Ammon's horn (tissue), 1 donor: Measurements from ENCODE around the gene EXD3.

Source experiments
- DNase-seq: peaks from one replicate; pipeline ENCODE4 v3.0.0-alpha.2; 2016; ENCODE audit warnings: low spot score

EXD3 gene

DNA sequence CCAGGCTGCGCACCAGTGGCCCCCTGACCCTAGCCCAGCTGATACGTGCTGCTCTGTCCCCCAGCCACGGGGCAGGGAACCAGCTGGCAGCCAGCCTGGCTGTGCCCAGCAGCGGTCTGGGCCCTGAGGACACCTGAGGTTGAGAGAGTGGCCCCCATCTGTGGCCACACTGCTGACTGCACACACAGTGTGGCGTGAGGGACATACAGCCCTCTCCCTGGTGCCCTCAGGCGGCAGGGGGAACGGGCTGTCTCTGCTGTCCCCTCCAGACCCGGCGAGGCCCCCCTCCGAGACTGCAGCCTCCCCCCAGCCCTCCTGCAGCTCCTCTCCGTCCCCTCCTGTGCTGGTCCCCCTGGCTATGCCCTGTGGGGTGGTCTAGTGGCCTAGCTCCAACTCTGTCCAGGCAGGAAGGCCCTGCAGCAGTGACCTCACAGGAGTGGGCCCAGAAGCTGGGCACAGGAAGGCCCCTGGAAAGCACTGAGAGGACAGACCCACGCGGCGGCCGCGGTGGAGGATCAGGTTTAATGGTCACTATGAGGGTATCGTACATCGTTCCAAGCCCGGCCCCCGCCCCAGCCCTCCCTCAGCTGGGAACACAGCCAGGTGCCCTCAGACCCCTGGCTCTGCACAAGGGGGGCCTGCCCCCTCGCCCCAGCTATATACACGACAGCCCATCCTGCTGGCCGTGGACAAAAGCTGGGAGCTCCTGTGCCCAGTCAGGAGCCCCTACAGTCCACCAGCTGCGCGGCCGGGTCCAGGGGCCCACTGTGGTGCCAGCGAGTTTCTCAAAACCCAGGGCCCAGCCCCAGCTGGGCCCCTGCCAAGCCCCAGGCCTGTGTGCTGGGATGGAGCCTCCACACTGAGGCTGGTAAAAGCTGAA is 25.0 kb upstream of the EXD3 start:
- DNase-seq: no peak

DNA sequence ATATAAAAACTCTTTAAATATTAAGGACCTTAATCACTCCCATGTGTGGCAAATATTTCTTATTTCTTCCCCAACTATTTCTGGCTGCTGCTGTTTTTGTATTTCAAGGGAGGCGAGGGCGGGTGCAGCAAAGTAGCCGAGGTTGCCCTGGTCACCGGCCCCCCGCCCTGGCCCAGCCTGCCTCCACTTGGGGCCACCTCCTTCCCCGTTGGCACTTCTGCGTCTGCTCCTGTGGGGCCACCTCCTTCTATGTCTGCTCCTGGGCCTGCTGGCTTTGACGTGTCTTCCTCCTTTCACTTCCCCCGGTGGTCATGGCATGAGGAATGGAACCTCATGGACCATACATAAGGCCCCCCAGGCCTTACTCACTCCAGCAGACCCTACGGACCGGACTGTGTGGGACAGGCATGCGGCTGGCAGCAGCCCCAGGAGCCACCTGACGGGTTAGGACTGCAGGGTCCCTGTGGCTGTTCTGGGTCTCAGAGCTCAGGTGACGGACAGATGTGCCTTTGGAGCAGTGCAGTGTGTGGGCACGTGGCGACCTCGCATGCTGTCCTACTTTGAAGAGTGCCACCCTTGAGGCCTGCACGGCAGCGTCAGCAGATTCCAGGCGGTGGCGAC is 24.0 kb upstream of the EXD3 start:
- peak; percentile 61 for DNase-seq

DNA sequence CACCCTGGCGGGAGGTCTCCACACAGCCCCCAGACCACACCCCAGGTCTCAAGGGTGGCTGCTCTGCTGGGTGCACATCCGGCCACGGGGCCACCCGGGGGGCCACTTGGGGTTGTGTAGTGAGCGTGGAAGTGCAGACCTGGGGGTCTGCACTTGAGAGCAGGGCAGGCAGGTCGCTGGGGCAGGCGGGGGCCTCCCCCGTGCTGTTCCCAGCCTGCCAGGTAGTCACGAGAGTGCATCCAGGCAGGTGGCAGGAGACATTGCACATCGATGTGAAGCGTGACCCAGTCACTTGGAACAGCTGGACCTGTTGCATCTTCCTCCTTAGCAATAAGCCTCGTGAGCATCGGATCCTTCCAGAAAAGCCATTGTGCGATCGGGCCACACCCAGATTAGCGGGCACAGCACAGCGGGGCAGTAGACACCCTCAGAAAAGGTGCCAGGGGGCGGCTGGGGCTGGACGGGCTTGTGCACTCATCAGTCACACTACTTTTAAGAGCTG is 23.0 kb upstream of the EXD3 start:
- DNase-seq: no peak

DNA sequence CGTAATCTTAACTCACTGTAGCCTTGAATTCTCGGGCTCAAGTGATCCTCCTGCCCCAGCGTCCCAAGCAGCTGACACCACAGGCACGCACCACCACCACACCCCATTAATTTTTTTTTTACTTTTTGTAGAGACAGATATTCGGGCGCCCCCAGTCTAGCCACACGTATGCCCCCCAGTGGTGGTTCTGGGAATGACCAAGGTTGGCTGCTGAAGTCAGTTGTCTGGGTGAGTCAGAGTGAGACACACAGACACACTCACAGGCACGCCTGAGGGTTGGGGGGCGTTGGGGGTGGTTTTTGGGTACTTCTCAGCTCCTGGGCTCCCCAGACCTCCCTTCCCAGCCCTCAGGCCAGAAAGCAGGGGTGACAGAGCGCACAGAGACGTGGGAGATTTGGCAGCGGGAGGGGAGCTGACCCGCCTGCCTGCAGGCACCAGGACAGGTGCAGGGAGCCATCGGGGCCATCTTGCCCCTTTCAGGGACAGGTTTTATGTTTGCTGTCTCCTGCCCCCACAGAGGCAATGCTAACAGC is 22.4 kb upstream of the EXD3 start:
- peak; percentile 83 for DNase-seq

DNA sequence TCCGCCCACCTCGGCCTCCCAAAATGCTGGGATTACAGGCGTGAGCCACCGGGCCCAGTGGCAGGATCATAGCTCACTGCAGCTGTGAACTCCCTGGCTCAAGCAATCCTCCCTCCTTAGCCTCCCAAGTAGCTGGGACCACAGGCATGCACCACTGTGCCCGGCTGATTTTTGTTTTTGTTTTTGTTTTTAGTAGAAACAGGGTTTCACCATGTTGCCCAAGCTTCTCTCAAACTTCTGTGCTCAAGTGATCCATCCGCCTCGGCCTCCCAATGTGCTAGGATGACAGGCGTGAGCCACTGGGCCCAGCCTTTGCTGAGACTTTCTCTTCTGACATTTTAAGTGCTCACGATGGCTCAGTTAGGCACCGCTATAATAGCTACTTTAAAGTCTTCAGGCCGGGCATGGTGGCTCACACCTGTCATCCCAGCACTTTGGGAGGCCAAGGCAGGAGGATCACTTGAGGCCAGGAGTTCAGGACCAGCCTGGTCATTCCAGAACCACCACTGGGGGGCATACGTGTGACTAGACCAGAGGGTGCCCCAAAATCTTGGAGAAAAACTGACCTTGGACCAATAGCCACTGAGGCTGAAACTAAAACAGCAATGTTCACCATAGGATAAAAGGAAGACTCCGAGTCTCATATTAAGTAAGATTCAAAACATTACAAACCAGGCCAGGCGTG is 21.3 kb upstream of the EXD3 start:
- DNase-seq: no peak

DNA sequence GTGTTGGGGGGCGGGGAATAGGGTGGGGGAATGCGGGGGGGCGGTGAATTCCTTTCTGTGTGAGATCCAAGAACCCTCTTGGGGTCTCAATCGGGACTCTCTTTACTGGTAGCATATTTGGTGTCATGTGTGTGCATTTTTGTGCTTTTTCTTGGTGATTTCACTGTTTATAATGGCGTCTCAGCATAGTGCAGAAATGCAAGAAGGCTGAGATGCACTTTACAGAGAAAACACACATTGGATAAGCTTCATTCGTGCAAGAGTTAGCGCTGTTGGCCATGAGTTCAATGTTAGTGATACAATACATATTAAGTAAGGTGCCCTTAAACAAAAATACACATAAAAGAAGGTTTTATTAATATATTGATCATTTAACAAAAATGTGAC is 19.0 kb upstream of the EXD3 start:
- DNase-seq: no peak

DNA sequence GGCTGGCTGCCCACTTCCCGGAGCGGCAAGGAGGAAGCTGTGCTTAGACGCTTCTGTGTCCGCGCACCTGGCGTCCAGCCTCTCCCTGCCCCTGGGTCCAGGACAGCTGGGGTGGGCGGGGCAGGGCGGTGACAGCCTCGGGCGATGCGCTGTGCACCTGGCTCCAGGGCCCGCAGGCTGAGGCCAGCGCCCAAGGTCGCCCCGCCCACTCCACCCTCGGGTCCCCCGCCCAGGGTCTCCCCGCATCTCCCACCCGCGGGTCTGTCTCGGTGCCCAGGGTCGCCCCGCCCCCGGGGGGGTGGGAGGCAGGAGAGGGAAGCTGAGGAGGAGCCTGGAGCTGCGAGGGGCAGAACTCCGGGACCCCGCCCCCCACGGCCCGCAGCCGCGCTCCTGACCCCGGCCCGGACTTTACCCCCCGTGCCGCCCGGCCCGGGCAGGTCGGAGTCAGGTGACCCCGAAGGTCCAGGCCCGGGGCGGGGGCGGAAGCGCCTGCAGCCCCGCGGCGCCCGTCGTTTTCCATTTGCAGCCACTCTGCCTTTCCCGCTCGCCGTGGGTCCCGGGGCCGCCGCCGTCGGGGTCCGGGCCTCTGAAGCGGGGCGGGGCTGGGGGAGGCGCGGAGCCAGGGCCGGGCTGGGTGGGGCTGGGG is 18.4 kb upstream of the EXD3 start, which contains the start of gene ENTPD8:
ENTPD8 (minus strand) TSS at position 69 of the 646 bp plus-strand sequence. CDS start 3,072 bp downstream, outside the sequence.
- DNase-seq: no peak

DNA sequence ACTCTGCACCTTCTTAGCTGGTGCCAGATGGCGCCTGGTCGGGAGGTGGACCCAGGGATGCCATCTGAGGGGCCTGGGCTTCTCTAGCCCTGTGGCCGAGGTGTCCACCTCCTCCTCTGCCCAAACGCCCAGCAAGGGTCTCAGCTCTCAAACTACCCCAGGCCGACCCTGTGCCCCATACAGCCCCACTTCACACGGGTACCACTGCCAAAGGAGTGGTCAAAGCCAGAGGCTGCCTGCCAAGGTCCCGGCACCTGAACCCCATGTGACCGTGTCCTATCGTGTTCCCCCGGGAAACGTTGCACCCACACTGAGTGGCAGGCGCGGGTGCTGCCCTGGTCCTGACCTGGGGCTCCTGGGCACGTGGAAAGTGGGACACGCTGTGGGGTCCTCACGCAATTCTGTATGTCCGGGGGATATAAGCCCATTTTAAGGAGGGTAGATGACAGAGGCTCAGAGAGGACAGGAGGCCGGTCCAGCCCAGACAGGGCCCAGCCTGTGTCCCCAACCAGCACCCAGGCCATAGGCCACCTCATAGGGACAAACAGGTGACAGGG is 16.3 kb upstream of the EXD3 start:
- no peak for DNase-seq

DNA sequence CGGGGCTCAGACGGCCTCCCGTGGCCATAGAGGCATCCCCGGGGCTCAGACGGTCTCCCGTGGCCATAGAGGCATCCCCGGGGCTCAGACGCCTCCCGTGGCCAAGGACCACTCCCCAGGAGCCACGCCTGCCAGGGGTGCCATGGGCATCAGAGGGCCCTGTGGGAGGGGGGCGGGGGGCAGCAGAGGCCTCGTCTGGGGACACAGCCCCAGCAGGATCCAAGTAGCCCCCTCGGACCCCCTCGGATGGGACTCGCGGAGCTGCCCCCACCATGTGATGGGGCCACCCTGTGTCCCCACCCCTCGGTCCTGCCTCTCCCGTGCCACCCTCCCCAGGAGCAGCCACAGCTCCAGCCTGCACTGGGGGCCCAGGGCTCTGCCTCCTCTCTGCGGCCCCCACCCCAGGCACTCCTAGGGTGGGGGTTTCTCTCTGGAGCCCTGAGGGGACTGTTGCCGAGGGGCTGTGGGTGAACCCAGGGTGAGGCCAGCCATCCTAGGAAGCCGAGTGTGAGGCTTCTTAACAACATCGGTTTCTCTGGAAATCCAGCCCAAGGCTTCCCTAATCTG is 15.7 kb upstream of the EXD3 start:
- DNase-seq: no peak

DNA sequence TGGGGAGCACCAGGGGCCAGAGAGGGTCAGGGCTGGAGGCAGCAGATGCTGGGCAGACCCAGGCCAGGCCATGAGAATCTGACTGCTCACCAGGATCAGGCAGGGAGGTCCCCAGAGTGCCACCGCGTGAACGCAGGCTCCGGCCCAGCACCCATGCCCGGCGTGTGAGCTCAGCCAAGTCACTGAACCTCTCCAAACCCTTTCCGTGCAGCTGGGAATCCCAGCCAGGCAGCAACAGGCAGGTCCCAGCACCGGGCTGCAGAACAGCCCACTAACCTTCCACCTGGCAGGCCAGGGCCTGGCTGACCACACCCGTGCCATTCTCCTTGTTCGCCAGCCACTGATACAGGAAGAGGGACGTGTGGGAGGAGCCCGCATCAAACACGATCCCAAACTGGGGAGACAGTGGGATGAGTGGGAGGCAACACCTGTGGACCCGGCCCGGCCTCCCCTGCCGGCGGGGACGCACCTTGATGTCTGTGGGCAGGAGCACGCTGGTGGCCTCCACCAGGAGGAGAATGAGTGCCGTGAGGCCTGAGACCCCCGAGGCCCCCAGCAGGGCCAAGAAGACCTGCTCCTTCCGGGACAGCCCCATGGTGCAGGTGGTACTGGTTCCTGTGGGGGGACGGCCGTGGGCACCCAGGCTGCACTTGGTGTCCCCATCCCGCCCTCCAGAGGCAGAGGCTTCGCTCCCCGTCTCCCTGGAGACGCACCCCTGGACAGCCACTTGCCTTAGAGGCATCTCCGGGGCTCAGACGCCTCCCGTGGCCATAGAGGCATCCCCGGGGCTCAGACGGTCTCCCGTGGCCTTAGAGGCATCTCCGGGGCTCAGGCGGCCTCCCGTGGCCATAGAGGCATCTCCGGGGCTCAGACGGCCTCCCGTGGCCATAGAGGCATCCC is 15.0 kb upstream of the EXD3 start:
- no peak for DNase-seq

DNA sequence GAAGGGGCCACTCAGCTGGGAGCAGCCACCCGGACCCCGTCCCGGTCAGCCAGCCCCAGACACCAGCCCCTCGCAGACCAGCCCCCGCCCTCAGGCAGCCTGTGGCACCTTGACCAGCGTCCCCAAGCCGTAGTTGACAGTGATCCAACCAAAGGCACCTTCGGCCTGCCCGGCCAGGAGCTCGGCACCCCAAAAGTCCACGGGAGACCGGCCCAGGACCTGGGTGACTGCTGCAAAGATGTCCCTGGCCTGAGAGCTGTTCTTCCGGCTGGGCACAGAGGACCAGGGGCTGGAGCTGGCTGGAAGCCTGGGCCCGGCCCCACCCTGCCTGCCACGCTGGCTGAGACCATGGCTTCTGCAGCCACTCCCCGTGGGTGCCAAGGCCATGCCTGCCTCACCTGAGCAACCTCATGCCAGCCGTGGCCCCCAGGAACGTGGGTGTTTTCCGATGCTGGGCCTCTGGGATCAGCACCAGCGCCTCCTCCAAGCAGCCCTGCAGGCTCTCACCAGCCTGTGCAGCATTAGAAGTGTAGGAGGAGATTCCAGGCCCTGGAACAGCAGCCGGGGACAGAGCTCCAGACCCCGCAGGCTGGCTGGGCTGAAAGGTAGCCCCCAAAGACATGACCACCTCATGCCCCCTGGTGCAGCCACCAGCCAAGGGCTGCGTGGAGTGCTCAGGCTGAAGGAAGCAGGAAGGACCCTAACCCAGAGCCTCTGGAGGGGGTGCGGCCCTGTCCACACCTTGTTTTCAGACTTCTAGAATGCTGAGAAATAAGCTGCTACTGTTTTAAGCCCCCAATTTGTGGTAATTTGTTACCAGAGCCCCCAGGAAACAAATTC is 14.0 kb upstream of the EXD3 start:
- no peak for DNase-seq

DNA sequence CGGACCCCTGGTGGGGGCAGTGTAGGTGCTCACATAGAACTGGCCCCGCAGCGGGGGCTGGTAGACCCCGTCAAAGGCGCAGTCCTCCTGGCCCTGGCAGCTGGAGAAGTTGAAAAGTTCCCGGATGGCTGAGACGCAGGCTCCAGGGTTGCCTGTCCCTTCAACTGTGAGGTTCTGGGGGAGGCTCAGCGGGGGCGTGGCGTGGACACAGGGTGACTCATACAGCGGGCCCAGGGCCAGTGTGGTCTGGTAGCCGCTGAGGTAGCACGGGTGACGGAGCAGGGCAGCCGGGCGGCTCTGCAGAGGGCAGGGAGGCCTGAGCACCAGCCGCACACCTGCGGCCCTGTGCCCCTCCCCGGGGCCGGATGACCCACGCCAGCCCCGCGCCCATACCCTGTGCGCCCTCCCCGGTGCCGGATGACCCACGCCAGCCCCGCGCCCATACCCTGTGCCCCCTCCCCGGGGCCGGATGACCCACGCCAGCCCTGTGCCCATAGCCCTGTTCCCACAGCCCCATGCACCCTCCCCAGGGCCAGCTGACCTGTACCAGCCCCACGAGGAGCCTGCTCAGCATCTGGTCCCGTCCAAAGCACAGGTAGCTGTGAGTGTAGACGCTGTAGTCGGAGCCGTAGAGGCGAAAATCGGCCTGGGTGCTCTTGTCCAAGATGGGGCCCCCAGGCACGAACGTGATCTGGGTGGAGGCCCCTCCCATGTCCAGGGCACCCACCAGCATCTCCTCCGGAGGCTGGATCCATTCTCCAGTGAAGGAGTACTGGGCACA is 13.2 kb upstream of the EXD3 start:
- DNase-seq: no peak

DNA sequence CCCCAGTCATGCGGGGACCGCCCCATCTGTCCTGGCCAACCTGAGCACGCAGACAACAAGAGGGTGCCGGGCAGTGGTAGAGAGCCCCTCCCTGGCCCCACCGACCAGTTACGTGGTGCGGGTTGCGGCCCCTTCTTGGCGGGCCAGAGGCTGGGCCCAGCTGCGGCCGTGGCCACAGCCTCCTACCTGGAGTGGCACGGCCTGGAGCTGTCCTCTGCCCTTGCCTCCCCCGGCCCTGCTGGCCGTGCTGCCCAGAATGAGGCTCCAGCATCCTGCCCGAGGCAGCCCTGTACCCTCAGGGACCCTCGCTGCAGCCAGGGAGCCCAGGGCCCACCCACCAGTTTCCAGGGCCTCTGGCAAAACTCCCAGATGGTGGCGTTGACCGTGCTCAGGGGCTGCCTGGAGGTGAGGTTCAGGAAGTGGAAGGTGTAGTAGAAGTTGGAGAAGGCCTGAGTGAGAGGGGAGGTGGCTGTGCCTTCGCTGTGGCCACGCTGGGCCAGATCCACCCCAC is 12.5 kb upstream of the EXD3 start:
- no peak for DNase-seq

DNA sequence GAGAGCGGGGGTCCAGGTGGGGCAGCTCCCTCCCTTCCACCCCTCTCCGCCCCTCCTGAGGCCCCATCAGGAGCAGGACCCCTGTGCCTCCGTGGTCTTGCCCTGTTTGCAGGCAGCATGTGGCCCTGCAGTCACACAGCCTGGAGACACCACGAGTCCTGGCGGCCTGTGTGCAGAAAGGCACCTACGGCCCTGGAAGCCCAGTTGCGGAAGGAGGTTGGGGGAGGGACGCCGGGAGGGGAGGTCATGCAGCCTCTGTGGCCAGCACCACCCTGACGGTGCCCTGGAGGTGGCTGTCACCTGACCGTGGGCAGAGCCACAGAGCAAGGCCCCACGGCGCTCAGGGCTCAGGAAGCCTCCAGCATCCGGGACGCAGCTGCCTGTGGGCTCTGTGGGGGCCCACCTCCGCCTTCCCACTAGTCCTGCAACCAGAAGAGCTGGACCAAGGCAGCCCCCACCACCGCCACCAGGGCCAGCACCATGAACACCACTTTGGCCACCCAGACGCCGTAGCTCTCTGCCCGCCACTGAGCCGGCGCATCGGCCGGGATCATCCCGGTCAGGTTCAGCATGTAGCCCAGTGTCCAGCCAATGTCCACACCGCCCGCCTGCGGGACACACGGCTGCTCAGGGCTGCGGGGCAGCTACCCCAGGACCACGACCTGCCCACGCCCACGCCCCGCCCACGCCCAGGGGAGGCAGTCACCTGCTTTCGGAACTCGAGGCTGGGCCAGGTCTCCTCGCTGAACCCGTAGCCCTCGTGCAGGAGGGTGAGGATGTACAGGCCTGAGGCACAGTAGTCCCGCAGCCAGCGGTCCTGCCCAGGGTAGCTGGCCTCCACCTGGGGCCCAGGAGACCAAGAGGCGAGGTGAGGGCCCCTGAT is 11.8 kb upstream of the EXD3 start:
- DNase-seq: no peak

DNA sequence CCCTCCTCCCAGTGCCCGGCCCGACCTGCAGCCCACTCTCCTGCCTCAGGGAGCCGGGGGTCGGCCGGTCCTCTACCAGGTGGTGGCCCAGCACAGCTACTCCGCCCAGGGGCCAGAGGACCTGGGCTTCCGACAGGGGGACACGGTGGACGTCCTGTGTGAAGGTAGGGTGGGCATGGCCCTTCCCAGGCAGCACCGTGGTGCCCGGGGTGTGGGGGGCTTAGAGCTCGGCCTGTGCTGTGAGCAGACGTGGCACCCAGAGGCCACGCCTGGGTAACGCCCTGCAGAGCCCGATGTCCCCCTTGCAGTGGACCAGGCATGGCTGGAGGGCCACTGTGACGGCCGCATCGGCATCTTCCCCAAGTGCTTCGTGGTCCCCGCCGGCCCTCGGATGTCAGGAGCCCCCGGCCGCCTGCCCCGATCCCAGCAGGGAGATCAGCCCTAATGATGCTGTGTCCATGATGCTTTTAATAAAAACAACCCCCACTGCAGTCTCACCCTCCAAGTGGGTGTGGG is 11.0 kb upstream of the EXD3 start:
- no peak for DNase-seq

DNA sequence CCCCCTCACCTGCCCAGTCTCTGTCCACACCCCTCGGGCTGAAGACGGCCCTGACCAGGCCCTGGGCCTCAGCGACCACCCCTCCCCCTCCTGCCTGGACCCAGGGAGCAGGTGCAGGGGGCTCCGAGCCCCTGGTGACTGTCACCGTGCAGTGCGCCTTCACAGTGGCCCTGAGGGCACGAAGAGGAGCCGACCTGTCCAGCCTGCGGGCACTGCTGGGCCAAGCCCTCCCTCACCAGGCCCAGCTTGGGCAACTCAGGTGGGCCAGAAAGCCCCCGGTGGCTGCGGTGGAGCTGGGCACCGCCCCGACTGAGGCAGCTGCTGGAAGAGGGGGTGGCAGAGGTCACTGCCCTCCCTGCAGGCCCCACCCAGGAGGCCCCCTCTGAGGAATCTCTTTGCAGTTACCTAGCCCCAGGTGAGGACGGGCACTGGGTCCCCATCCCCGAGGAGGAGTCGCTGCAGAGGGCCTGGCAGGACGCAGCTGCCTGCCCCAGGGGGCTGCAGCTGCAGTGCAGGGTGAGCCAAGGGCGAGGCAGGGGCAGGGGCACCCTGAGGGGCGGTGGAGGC is 10.5 kb upstream of the EXD3 start:
- no peak for DNase-seq
